Effector memory CD8-positive, alpha-beta T cell (primary cell): ENCODE results near the gene FLOT1.
A peak's percentile ranks its signal among the peaks of the same experiment; 100 is the strongest.
"Not testable (repeated sequence)": the region's sequence is repeated elsewhere in the genome, so short reads cannot be mapped to it uniquely, and the experiment has no call there.

Source experiments
- ATAC-seq: fragments of 150-1000 bp; cut with Tn5 transposase; replicated peaks from 2 replicates; pipeline ENCODE4 v1.10.0; 2021; ENCODE audit warnings: mild to moderate bottlenecking, moderate library complexity
- DNase-seq, 3 experiments: peaks; one replicate each; pipeline ENCODE4 v3.0.0; 2021
- H3K27ac Mint-ChIP-seq, 2 donors: one replicate each; pipeline ENCODE4 v1.8.0; 2022; ENCODE audit warnings: mild to moderate bottlenecking in 2 of 2, mixed read lengths in 2 of 2, moderate library complexity in 2 of 2
- H3K27me3 Mint-ChIP-seq, 2 donors: one replicate each; pipeline ENCODE4 v1.8.0; 2022; ENCODE audit warnings: mixed read lengths in 2 of 2
- H3K36me3 Mint-ChIP-seq: one replicate; pipeline ENCODE4 v1.8.0; 2022; ENCODE audit warnings: mild to moderate bottlenecking, moderate library complexity, mixed read lengths; ENCODE audit not compliant: insufficient read depth
- H3K4me1 Mint-ChIP-seq, 2 donors: one replicate each; pipeline ENCODE4 v1.8.0; 2022; ENCODE audit warnings: low read depth in 2 of 2, mixed read lengths in 2 of 2
- H3K4me3 Mint-ChIP-seq, 2 donors: one replicate each; pipeline ENCODE4 v1.8.0; 2022; ENCODE audit warnings: mild to moderate bottlenecking in 2 of 2, mixed read lengths in 2 of 2, moderate library complexity in 2 of 2
- H3K9me3 Mint-ChIP-seq, 2 donors: one replicate each; pipeline ENCODE4 v1.8.0; 2022; ENCODE audit warnings: mixed read lengths in 2 of 2

FLOT1 gene

GRCh38 chr6:30763155-30763617, 20.7 kb upstream of the FLOT1 start:
- no peak for DNase-seq
- Mint-ChIP-seq H3K27me3 (peaks cover 0 to 8% of the 10 kb centered on the region in 2 donors), H3K9me3 (no peaks in the 10 kb centered on the region), H3K4me3 (no peak overlapping the region), H3K27ac (no peak overlapping the region), H3K4me1 (peaks cover 8 to 9% of the 10 kb centered on the region in 2 donors), H3K36me3 (no peaks in the 10 kb centered on the region)
- no peak for ATAC-seq

GRCh38 chr6:30761791-30762429, 19.4 kb upstream of the FLOT1 start:
- Mint-ChIP-seq H3K4me1 (peaks cover 8 to 9% of the 10 kb centered on the region in 2 donors), H3K27ac (no peak overlapping the region), H3K9me3 (no peaks in the 10 kb centered on the region), H3K4me3 (no peak overlapping the region), H3K36me3 (no peaks in the 10 kb centered on the region), H3K27me3 (peaks cover 0 to 8% of the 10 kb centered on the region in 2 donors)
- ATAC-seq (no peak), DNase-seq (no peak)

DNA sequence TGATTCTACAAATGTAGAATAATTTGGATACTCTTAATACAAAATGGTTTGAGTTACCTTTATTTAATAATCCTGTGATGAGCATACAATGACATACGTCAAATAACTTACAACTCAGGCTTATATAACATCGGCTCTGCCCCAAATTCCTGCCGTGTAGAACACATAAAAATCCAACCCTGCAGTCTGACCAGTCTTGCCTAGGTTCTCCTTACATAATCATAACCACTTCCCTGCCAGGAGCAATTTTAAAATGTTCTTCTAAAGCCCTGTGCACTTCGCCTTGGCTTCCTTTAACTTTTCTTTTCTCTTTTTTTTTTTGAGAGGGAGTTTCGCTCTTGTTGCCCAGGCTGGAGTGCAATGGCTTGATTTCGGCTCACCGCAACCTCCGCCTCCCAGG, 18.1 kb upstream of the FLOT1 start:
- Mint-ChIP-seq H3K4me1 (peaks cover 8 to 9% of the 10 kb centered on the region in 2 donors), H3K27me3 (peaks cover 0 to 15% of the 10 kb centered on the region in 2 donors), H3K27ac (no peak overlapping the region), H3K4me3 (no peak overlapping the region), H3K36me3 (no peaks in the 10 kb centered on the region), H3K9me3 (no peaks in the 10 kb centered on the region)
- ATAC-seq (no peak), DNase-seq (no peak)

- ATAC-seq = no peak
- H3K4me3 Mint-ChIP-seq = no peak overlapping the region
- peaks cover 0 to 15% of the 10 kb centered on the region in 2 donors for H3K27me3 Mint-ChIP-seq
- no peaks in the 10 kb centered on the region for H3K9me3 Mint-ChIP-seq
- H3K4me1 Mint-ChIP-seq = peaks cover 8 to 9% of the 10 kb centered on the region in 2 donors
- H3K36me3 Mint-ChIP-seq = no peaks in the 10 kb centered on the region
- DNase-seq = no peak
- no peak overlapping the region for H3K27ac Mint-ChIP-seq
These were observed 17.2 kb upstream of the FLOT1 start for GRCh38 chr6:30759575-30760239.

DNA sequence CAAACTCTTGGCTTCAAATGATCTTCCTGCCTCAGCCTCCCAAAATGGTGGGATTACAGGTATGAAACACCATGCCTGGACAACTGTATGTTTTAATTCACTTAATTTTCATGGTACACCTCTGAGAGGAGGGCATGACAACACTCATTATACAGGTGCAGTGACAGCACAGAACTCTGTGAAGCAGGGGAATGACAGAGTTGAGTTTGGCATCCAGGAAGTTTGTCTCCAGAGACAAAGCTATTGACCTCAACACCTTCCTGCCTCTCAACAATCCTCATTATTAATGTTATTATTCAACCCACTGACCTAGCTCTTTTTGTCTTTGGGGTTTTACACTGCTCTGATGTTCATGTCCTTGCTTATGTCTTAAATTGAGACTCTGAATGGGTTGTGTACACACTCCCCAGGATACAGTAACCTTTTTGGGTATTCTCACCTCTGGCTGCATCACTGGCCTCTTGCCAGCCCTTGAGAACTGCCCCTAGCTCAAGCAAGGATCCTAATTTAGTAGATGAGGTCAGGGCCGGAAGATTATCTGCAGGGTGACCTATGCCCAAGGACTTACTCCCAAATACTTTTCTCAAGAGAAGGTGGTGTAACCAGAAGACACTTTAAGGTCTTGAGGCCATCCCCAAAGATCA, 14.9 kb upstream of the FLOT1 start:
- Mint-ChIP-seq H3K27ac (peak overlapping the region in 1 of 2 donors; percentile 30), H3K4me3 (no peak overlapping the region), H3K9me3 (no peaks in the 10 kb centered on the region), H3K36me3 (no peaks in the 10 kb centered on the region), H3K4me1 (peaks cover 0 to 3% of the 10 kb centered on the region in 2 donors), H3K27me3 (peaks cover 0 to 8% of the 10 kb centered on the region in 2 donors)
- ATAC-seq (no peak), DNase-seq (no peak)

DNA sequence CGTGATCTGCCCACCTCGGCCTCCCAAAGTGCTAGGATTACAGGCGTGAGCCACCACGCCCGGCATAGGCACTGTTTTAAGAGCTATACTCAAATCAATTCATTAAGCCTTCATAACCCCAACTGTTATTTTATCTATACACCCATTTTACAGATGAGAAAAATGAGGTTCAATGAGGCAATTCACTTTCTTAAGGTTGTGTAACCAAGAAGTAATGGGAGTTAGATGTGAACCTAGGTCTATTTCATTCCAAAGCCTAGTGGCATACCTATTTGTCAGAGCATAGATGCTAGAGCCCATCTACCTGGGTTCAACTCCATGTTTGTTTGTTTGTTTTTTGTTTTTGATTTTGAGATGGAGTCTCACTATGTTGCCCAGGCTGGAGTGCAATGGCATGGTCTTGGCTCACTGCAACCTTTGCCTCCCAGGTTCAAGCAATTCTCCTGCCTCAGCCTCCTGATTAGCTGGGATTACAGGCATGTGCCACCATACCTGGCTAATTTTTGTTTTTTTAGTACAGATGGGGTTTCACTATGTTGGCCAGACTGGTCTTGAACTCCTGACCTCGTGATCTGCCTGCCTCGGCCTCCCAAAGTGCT, 14.0 kb upstream of the FLOT1 start:
- H3K4me1 Mint-ChIP-seq, H3K27ac Mint-ChIP-seq, H3K4me3 Mint-ChIP-seq, H3K9me3 Mint-ChIP-seq, DNase-seq, H3K27me3 Mint-ChIP-seq, H3K36me3 Mint-ChIP-seq, ATAC-seq: not testable (repeated sequence)

DNA sequence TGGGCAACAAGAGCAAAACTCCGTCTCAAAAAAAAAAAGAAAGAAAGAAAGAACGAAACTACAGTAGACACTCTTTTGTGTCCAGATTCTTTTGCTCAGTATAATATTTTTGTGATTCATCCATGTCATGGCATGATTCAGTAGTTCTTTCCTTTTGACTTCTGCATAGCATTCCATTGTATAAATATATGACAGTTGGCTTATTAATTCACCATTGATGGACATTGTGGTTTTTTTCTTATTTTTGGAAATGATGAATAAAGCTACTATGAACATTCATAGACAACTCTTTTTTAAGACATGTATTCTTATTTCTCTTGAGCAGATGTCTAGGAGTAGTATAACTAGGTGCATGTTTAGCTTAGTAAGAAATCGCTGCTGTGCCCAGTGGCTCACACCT, 12.1 kb upstream of the FLOT1 start:
- H3K4me1 Mint-ChIP-seq = peaks cover 0 to 3% of the 10 kb centered on the region in 2 donors
- H3K27me3 Mint-ChIP-seq = peaks cover 0 to 8% of the 10 kb centered on the region in 2 donors
- H3K4me3 Mint-ChIP-seq = no peak overlapping the region
- no peak overlapping the region for H3K27ac Mint-ChIP-seq
- no peak for ATAC-seq
- H3K36me3 Mint-ChIP-seq = no peaks in the 10 kb centered on the region
- DNase-seq = no peak
- no peaks in the 10 kb centered on the region for H3K9me3 Mint-ChIP-seq

DNA sequence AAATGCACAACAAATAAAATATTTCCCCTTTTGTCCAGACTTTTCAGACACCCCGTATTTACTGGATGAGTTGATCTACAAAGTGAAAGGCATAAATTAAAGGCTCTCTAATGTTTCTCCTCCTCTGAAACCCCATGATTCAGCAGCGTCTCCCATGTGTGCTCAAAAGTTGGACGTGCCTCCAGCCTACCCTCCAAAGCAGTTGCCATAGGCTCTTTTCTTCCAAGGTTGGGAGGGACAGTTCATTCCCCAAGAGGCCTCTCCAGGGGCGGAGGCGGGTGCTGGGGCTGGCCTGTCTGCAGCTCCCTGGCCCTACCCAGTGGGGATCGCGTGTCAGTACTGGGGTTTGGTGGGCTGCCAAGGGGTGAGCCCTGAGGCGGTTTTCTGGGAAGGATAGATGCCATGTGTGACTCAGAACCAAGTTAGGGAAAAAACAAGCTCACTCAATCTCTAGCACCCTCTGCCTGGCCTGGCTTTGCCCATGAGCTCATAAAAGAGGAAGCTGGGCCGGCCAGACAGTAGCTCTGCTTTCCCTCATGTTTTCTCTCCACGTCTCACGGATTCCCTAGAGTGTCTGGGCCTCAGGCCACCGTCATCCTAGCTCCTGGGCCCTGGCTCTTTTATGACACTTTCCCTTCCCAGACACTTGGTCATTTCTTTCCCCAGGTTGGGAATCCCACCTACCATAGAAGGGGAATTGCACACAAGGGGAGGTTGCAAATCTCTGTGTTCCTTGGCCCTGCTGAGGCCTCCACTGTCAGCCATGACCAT, 9.9 kb upstream of the FLOT1 start:
- no peak for DNase-seq
- H3K27ac Mint-ChIP-seq = no peak overlapping the region
- peaks cover 0 to 8% of the 10 kb centered on the region in 2 donors for H3K27me3 Mint-ChIP-seq
- H3K9me3 Mint-ChIP-seq = no peaks in the 10 kb centered on the region
- no peak for ATAC-seq
- peaks cover 0 to under 1% of the 10 kb centered on the region in 2 donors for H3K4me1 Mint-ChIP-seq
- no peaks in the 10 kb centered on the region for H3K36me3 Mint-ChIP-seq
- H3K4me3 Mint-ChIP-seq = no peak overlapping the region

- ATAC-seq (no peak), DNase-seq (no peak)
- H3K9me3 Mint-ChIP-seq = no peaks in the 10 kb centered on the region
- no peaks in the 10 kb centered on the region for H3K36me3 Mint-ChIP-seq
- H3K4me1 Mint-ChIP-seq = peaks cover 0 to 1% of the 10 kb centered on the region in 2 donors
- H3K27ac Mint-ChIP-seq = no peak overlapping the region
- H3K27me3 Mint-ChIP-seq = no peaks in the 10 kb centered on the region
- H3K4me3 Mint-ChIP-seq = no peak overlapping the region
These were observed 7.8 kb upstream of the FLOT1 start for GRCh38 chr6:30750379-30750668.

- DNase-seq (no peak), ATAC-seq (no peak)
- H3K36me3 Mint-ChIP-seq = peaks cover 4% of the 10 kb centered on the region
- H3K4me1 Mint-ChIP-seq = peaks cover 3 to 6% of the 10 kb centered on the region in 2 donors
- H3K4me3 Mint-ChIP-seq = no peak overlapping the region
- no peaks in the 10 kb centered on the region for H3K9me3 Mint-ChIP-seq
- H3K27ac Mint-ChIP-seq = no peak overlapping the region
- no peaks in the 10 kb centered on the region for H3K27me3 Mint-ChIP-seq
These were observed 7.3 kb upstream of the FLOT1 start for GRCh38 chr6:30749554-30750378.

GRCh38 chr6:30748851-30749540, 6.5 kb upstream of the FLOT1 start:
- Mint-ChIP-seq H3K9me3 (no peaks in the 10 kb centered on the region), H3K36me3 (peaks cover 8% of the 10 kb centered on the region), H3K4me1 (peaks cover 6 to 9% of the 10 kb centered on the region in 2 donors), H3K27ac (no peak overlapping the region), H3K27me3 (no peaks in the 10 kb centered on the region), H3K4me3 (no peak overlapping the region)
- no peak for ATAC-seq
- no peak for DNase-seq
